ENCODE results near the gene SLC12A8.

The SLC12A8 gene

DNA sequence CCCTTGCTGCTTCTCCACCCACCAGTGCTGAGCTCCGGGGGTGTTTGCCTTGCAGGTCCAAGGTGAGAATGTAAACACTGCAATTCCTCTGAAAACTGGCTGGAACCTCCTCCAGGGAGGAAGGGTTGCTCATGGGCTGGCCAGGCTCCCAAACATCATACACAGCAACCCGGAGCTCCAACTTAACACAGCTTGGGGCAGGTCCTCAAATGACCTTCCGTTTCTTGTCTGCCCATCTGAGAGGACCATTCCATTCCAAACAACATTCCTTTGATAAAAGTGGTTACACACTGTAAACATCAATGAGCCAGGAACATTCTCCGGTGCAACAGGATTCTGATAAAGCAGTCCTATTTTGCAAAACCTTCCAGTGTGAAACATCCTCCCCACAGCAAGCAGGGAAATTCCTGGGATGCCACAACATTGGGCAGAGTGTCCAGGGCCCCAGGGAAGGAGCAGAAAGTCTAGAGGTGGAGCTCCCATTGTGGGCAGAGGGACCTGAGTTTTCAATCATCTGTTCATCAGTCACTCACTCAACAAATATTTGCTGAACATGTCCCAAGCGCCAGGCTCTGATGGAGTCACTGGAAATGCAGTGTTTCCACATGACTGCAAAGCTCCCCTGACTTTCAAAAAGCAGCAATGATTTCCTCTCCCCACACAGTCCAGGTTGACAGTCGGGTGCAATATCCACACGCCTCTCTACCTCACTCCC lies 149.5 kb downstream of the SLC12A8 start:
- DNase-seq (ENCODE audit: insufficient read length, low spot score) (no peak), FAIRE-seq (no peak)
- TF ChIP-seq PAX5 (IDR thresholded peaks at IDR 0.05; ENCODE audit: insufficient read depth, low read length, severe bottlenecking) (no peak), POU2F2 (IDR thresholded peaks at IDR 0.05; ENCODE audit: low read depth, low read length) (no peak), SPI1 (IDR thresholded peaks at IDR 0.05; ENCODE audit: low read depth, low read length) (no peak), TAF1 (IDR thresholded peaks at IDR 0.05; ENCODE audit: low read depth, low read length) (no peak), POLR2AphosphoS5 (IDR thresholded peaks at IDR 0.05; ENCODE audit: low read depth, low read length) (no peak), POLR2A (IDR thresholded peaks at IDR 0.05; ENCODE audit: low read depth, low read length) (no peak)

- FAIRE-seq: no peak
Measured at GRCh38 chr3:125061646-125062045, 150.9 kb downstream of the SLC12A8 start.

GRCh38 chr3:125061170-125061569 lies 151.4 kb downstream of the SLC12A8 start:
- FAIRE-seq: no peak
- TF ChIP-seq SPI1 (IDR thresholded peaks at IDR 0.05; ENCODE audit: low read depth, low read length) (no peak), POLR2AphosphoS5 (IDR thresholded peaks at IDR 0.05; ENCODE audit: low read depth, low read length) (no peak), TAF1 (IDR thresholded peaks at IDR 0.05; ENCODE audit: low read depth, low read length) (no peak), PAX5 (IDR thresholded peaks at IDR 0.05; ENCODE audit: insufficient read depth, low read length, severe bottlenecking) (no peak), POLR2A (IDR thresholded peaks at IDR 0.05; ENCODE audit: low read depth, low read length) (no peak), POU2F2 (IDR thresholded peaks at IDR 0.05; ENCODE audit: low read depth, low read length) (no peak)
- no peak for DNase-seq (ENCODE audit: insufficient read length, low spot score)

More at GRCh38 chr3:125061646-125062045, 150.9 kb downstream of the SLC12A8 start:
- DNase-seq (ENCODE audit: insufficient read length, low spot score): no peak
- no peak for TF ChIP-seq POLR2AphosphoS5 (IDR thresholded peaks at IDR 0.05; ENCODE audit: low read depth, low read length)
- TF ChIP-seq SPI1 (IDR thresholded peaks at IDR 0.05; ENCODE audit: low read depth, low read length): no peak
- no peak for TF ChIP-seq POLR2A (IDR thresholded peaks at IDR 0.05; ENCODE audit: low read depth, low read length)
- no peak for TF ChIP-seq PAX5 (IDR thresholded peaks at IDR 0.05; ENCODE audit: insufficient read depth, low read length, severe bottlenecking)
- no peak for TF ChIP-seq TAF1 (IDR thresholded peaks at IDR 0.05; ENCODE audit: low read depth, low read length)
- TF ChIP-seq POU2F2 (IDR thresholded peaks at IDR 0.05; ENCODE audit: low read depth, low read length): no peak

DNA sequence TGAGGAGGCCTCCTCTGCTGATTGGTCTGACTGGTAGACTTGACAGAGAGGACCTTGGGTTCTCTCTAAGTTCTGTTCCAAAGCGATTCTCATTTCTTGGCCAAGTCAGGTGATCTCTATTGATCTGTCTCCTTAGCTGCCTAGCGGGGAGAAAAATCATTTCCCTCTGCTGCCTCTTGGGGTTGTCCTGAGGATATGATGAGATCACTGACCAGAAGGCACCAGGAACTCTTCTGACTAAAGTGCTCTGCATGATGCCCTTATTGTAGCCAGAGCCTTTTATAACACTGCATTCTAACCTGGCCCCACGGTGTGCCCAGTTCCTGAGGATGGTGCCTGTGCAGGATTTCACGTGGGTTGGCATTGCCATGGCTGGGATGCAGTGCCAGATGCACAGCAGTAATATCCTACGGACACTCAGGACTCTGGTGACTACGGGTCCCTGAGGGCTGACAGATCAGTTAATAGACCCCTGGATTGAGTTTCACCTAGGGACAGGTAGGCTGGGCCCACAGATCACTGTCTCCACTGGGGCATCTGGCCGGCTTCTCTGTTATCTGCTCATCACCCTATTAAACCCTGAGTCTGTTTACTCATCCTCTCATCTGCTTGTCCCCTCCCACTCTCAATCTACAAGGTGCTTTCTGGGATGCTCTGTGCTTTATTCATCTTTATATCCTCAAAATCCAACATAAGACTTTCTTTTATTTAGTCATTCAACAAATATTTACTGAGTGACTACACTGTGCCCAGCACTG lies 152.9 kb downstream of the SLC12A8 start:
- DNase-seq (ENCODE audit: insufficient read length, low spot score) (no peak), FAIRE-seq (no peak)

GRCh38 chr3:125058959-125059358 lies 153.6 kb downstream of the SLC12A8 start:
- DNase-seq (ENCODE audit: insufficient read length, low spot score) (no peak), FAIRE-seq (peak; percentile 58)
- TF ChIP-seq POLR2A (IDR thresholded peaks at IDR 0.05; ENCODE audit: low read depth, low read length): no peak
- no peak for TF ChIP-seq SPI1 (IDR thresholded peaks at IDR 0.05; ENCODE audit: low read depth, low read length)
- no peak for TF ChIP-seq PAX5 (IDR thresholded peaks at IDR 0.05; ENCODE audit: insufficient read depth, low read length, severe bottlenecking)
- no peak for TF ChIP-seq POU2F2 (IDR thresholded peaks at IDR 0.05; ENCODE audit: low read depth, low read length)
- no peak for TF ChIP-seq TAF1 (IDR thresholded peaks at IDR 0.05; ENCODE audit: low read depth, low read length)
- no peak for TF ChIP-seq POLR2AphosphoS5 (IDR thresholded peaks at IDR 0.05; ENCODE audit: low read depth, low read length)

More for the DNA sequence above, 152.9 kb downstream of the SLC12A8 start:
- TF ChIP-seq PAX5 (IDR thresholded peaks at IDR 0.05; ENCODE audit: insufficient read depth, low read length, severe bottlenecking): no peak
- TF ChIP-seq POLR2AphosphoS5 (IDR thresholded peaks at IDR 0.05; ENCODE audit: low read depth, low read length): no peak

DNA sequence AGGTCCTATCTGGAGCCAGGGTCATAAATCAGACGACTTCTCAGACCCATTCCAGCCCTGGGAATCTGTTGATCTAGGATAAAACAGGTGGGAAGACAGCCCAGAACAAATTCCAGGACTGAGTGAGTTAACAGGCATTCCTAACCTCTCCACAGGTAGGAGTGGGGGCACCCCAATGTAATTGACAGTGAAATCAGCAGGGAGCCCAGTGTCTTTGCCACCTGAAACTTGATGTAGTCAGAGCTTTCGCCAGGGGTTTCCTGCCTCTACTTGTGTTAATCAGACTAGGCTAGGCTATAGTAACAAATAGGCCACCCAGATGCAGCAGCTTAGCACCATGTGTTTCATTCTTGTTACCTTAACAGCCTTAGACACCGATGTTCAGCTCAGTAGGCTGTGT lies 154.0 kb downstream of the SLC12A8 start:
- no peak for TF ChIP-seq POLR2AphosphoS5 (IDR thresholded peaks at IDR 0.05; ENCODE audit: low read depth, low read length)
- no peak for FAIRE-seq
- no peak for DNase-seq (ENCODE audit: insufficient read length, low spot score)

DNA sequence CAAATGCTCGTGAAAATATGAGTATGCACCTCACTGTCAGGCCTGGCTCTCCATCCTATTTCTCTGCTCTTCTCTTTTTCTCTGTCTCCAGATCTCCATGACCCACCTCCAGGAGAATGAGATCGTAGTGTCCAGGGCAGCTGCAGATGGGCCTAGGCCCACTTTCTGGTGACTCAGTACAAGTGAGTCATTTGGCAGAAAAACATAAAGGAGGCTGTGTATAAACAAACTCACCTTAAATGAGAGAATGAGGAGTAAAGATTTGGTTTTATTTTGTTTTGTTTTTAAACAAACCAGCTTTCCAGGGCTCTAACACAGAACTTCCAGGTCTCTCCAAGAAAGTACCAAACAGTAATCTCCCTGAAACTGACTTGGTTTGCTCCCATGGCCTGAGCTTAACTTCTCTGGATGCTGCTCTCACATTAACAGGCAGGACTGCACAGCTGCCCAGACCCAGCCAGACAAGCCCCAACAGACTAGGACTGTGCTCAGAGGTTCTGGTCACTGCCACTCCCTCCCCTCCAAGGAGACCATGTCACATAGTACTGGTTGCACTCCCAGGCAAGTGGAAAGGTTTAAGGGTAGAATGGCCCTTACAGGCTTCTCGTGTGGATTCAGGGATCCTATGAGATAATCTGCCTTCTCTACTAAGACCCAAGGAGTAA lies 155.2 kb downstream of the SLC12A8 start:
- FAIRE-seq (peak; percentile 45), DNase-seq (ENCODE audit: insufficient read length, low spot score) (no peak)
- TF ChIP-seq PAX5 (IDR thresholded peaks at IDR 0.05; ENCODE audit: insufficient read depth, low read length, severe bottlenecking) (no peak), SPI1 (IDR thresholded peaks at IDR 0.05; ENCODE audit: low read depth, low read length) (no peak), POLR2AphosphoS5 (IDR thresholded peaks at IDR 0.05; ENCODE audit: low read depth, low read length) (no peak), TAF1 (IDR thresholded peaks at IDR 0.05; ENCODE audit: low read depth, low read length) (no peak), POU2F2 (IDR thresholded peaks at IDR 0.05; ENCODE audit: low read depth, low read length) (no peak)

DNA sequence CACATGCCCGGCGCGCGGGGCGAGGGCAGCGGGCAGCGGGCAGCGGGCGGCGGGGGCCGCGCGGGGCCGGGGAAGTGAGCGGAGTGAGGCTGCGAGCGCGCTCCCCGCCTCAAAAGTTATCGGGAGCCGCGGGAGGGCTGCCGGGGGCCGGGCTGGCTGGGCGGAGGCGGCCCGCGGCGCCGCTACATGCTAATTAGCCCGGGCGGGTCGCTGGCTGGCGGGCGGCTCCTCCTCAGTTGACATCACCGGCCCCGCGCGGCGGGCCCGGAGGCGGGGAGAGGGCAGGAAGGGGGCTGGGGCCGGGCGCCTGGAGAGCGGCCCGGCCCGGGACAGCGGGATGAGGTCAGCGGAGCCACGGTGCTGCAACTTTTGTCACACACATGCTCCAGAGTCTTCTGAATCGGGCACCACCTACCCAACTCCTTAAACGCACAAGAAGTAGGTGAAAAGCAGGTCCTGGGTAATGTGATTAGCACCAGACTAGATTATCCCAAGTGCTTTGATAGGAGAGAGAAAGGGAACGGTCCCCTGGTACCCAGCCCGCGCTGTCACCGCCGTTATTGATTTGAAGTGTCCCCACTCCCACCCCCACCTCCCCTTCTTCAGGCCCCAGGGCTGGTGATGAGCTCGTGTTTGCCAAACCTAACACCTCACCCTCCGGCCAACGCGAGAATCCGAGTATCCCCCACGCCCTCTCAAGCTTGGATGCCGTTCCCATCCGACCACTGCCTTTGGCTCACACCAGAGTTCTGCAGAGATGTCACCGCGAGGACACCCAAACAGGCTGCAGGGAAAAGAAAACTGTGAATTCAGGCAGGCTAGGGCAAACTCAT lies 156.4 kb downstream of the SLC12A8 start, which contains the start of gene HEG1:
Gene HEG1, minus strand, starts transcription at position 85 of the 833 bp plus-strand sequence. CDS start 107 bp downstream, outside the sequence.
- DNase-seq (ENCODE audit: insufficient read length, low spot score) (peak; percentile 89), FAIRE-seq (peak; percentile 81)
- TF ChIP-seq POU2F2 (IDR thresholded peaks at IDR 0.05; ENCODE audit: low read depth, low read length) (peak; percentile 41; the same call in 1 of the 2 replicates), TAF1 (IDR thresholded peaks at IDR 0.05; ENCODE audit: low read depth, low read length) (no peak), SPI1 (IDR thresholded peaks at IDR 0.05; ENCODE audit: low read depth, low read length) (no peak), PAX5 (IDR thresholded peaks at IDR 0.05; ENCODE audit: insufficient read depth, low read length, severe bottlenecking) (no peak)

Measured in GM12891 (cell line).